HCT116 (cell line): ENCODE results near the gene ELMOD3. TPM values are rescaled to one million over a fixed set of nuclear protein-coding genes. Genes with fewer than 3 reads are reported as not detected.

Experiments used
- ATAC-seq: fragments of 200-7000 bp; cut with Tn5 transposase; 2 replicates; pipeline ENCODE4 v1.9.1; 2020; ENCODE audit warnings: mild to moderate bottlenecking, moderate library complexity
- BruUV-seq: library from RNA; stranded (reverse); fragments of 400-500 nt; replicated peaks from 2 replicates; lab custom pipeline; 2021; lab: Mats Ljungman, UMichigan
- CTCF ChIA-PET: fragments of 300-600 bp; sonication (Branson Sonifier 250); formaldehyde crosslinking; loops from one replicate; lab custom pipeline; 2021; ENCODE audit warnings: antibody characterized with exemption; lab: Charles Lee
- POLR2A ChIA-PET: fragments of 300-600, 350-600 bp; sonication (Branson Sonifier 250); formaldehyde crosslinking; loops from one replicate; lab custom pipeline; 2021; ENCODE audit warnings: antibody characterized with exemption; lab: Charles Lee
- RAD21 ChIA-PET, 2 experiments: fragments of 300-600 bp; sonication (Branson Sonifier 250); formaldehyde crosslinking; loops; one replicate each; lab custom pipeline; 2023; ENCODE audit warnings: low total read pairs in 2 of 2; ENCODE audit not compliant: uncharacterized antibody in 2 of 2, unreplicated experiment in 2 of 2, low non-redundant PET in 1 of 2; lab: Charles Lee
- DNase-seq: peaks from one replicate; pipeline ENCODE4 v3.0.0-alpha.2; 2010; ENCODE audit warnings: low read depth, low spot score
- H2AFZ ChIP-seq: fragments of 200-600 bp; shearing (Covaris generic), sonication (generic); 2 replicates; pipeline ENCODE4 v1.6.1; 2017; ENCODE audit warnings: low read depth, mixed run types, mixed read lengths, antibody characterized with exemption, low read length; ENCODE audit not compliant: poor library complexity, severe bottlenecking
- H3K27ac ChIP-seq: 2 replicates; pipeline ENCODE4 v1.5.1; 2012; ENCODE audit warnings: low read depth, low read length
- H3K27me3 ChIP-seq: fragments of 200-600 bp; sonication (generic); 2 replicates; pipeline ENCODE4 v1.6.1; 2016; ENCODE audit warnings: mixed run types, low read length, mixed read lengths; ENCODE audit not compliant: insufficient read depth
- H3K36me3 ChIP-seq, 2 experiments: fragments of 200-500 bp in 1 of 2; fragments of 200-600 bp in 1 of 2; sonication (Bioruptor generic) in 1 of 2; sonication (generic) in 1 of 2; 2 replicates each; pipeline versions ENCODE4 v1.5.1 to v1.6.1; 2014 to 2016; ENCODE audit warnings: low read length in 2 of 2, inconsistent platforms in 1 of 2, mixed read lengths in 1 of 2, mixed run types in 1 of 2; ENCODE audit not compliant: insufficient read depth in 2 of 2, control insufficient read depth in 1 of 2
- H3K4me1 ChIP-seq, 2 experiments: fragments of 200-600 bp in 1 of 2; sonication (generic) in 1 of 2; 2 replicates each; pipeline versions ENCODE4 v1.5.1 to v1.6.1; 2012 to 2017; ENCODE audit warnings: low read length in 2 of 2, inconsistent platforms in 1 of 2, mild to moderate bottlenecking in 1 of 2, mixed read lengths in 1 of 2, mixed run types in 1 of 2, moderate library complexity in 1 of 2; ENCODE audit not compliant: insufficient read depth in 2 of 2, control insufficient read depth in 1 of 2
- H3K4me2 ChIP-seq: fragments of 200-600 bp; sonication (generic); 2 replicates; pipeline ENCODE4 v1.6.1; 2017; ENCODE audit warnings: mixed run types, low read length, mixed read lengths
- H3K4me3 ChIP-seq, 2 experiments: fragments of 200-600 bp in 1 of 2; sonication (generic) in 1 of 2; replicated peaks in 1 of 2; 2 replicates each; pipeline ENCODE4 v1.5.1; 2011 to 2016; ENCODE audit warnings: low read length in 2 of 2, control low read depth in 1 of 2, low read depth in 1 of 2, mild to moderate bottlenecking in 1 of 2, mixed read lengths in 1 of 2, mixed run types in 1 of 2
- H3K79me2 ChIP-seq: fragments of 200-600 bp; sonication (generic); 2 replicates; pipeline ENCODE4 v1.6.1; 2017; ENCODE audit warnings: mild to moderate bottlenecking, mixed run types, low read length, moderate library complexity, mixed read lengths; ENCODE audit not compliant: insufficient read depth
- H3K9ac ChIP-seq: fragments of 200-600 bp; sonication (generic); 2 replicates; pipeline ENCODE4 v1.6.1; 2016; ENCODE audit warnings: low read length, mixed read lengths
- H3K9me2 ChIP-seq: fragments of 200-600 bp; sonication (generic), shearing (Covaris generic); 2 replicates; pipeline ENCODE4 v1.6.1; 2017; ENCODE audit warnings: mixed run types, mild to moderate bottlenecking, moderate library complexity; ENCODE audit not compliant: insufficient read depth
- H3K9me3 ChIP-seq, 2 experiments: fragments of 200-500 bp in 1 of 2; fragments of 200-600 bp in 1 of 2; sonication (Bioruptor generic) in 1 of 2; sonication (generic) in 1 of 2; 2 replicates each; pipeline ENCODE4 v1.6.1; 2014 to 2017; ENCODE audit warnings: low read length in 2 of 2, mixed read lengths in 2 of 2, inconsistent platforms in 1 of 2, low read depth in 1 of 2, mild to moderate bottlenecking in 1 of 2, mixed run types in 1 of 2, moderate library complexity in 1 of 2; ENCODE audit not compliant: control insufficient read depth in 1 of 2, insufficient read depth in 1 of 2
- H4K20me1 ChIP-seq: fragments of 200-600 bp; sonication (generic), shearing (Covaris generic); 2 replicates; pipeline ENCODE4 v1.6.1; 2017; ENCODE audit warnings: mixed run types, mild to moderate bottlenecking, moderate library complexity; ENCODE audit not compliant: insufficient read depth
- POLR2A ChIP-seq: IDR thresholded peaks from 2 replicates; pipeline ENCODE4 v1.7.0; 2011; ENCODE audit warnings: borderline replicate concordance; ENCODE audit not compliant: insufficient read depth, insufficient read length; ENCODE audit errors: extremely low read depth
- POLR2AphosphoS5 ChIP-seq: IDR thresholded peaks from 2 replicates; pipeline ENCODE4 v1.6.1; 2011; ENCODE audit warnings: mild to moderate bottlenecking, low read depth, low read length, moderate library complexity
- TCF7L2 ChIP-seq: IDR thresholded peaks from 2 replicates; pipeline ENCODE4 v1.7.0; 2011; ENCODE audit warnings: borderline replicate concordance, inconsistent platforms; ENCODE audit not compliant: insufficient read depth, insufficient read length; ENCODE audit errors: extremely low read depth
- YY1 ChIP-seq: IDR thresholded peaks from 2 replicates; pipeline ENCODE4 v1.6.1; 2011; ENCODE audit warnings: low read length, low read depth, moderate library complexity, mild to moderate bottlenecking; ENCODE audit not compliant: insufficient replicate concordance; ENCODE audit errors: extremely low read depth
- ZFX ChIP-seq: fragments of 450-650 bp; IDR thresholded peaks from 2 replicates; pipeline ENCODE4 v1.6.1; 2017
- intact Hi-C: fragments of 100-400 bp; cut with micrococcal nuclease; formaldehyde crosslinking; loops from 2 replicates; pipeline ENCODE4 v1.10.0; 2022
- total RNA-seq: library from RNA; stranded (reverse); gene quantifications from one replicate; pipeline ENCODE4 v1.2.1, GENCODE V29; 2021; ENCODE audit not compliant: unreplicated experiment
- TF ChIP-seq, protein P1 (sequence below), 3 experiments: fragments of 200-600 bp in 1 of 3; sonication (generic) in 1 of 3; IDR thresholded peaks in 2 of 3; conservative IDR thresholded peaks in 1 of 3; 2 replicates each; pipeline ENCODE4 v1.5.1; 2012 to 2017; ENCODE audit warnings: low read depth in 2 of 3, low read length in 2 of 3, antibody characterized with exemption in 1 of 3, borderline replicate concordance in 1 of 3, control low read depth in 1 of 3, mild to moderate bottlenecking in 1 of 3, mixed read lengths in 1 of 3, mixed run types in 1 of 3, moderate library complexity in 1 of 3; ENCODE audit not compliant: insufficient read depth in 1 of 3

The ELMOD3 gene
- total RNA-seq, 1 experiment from 2014 or later = 9.2 TPM

DNA sequence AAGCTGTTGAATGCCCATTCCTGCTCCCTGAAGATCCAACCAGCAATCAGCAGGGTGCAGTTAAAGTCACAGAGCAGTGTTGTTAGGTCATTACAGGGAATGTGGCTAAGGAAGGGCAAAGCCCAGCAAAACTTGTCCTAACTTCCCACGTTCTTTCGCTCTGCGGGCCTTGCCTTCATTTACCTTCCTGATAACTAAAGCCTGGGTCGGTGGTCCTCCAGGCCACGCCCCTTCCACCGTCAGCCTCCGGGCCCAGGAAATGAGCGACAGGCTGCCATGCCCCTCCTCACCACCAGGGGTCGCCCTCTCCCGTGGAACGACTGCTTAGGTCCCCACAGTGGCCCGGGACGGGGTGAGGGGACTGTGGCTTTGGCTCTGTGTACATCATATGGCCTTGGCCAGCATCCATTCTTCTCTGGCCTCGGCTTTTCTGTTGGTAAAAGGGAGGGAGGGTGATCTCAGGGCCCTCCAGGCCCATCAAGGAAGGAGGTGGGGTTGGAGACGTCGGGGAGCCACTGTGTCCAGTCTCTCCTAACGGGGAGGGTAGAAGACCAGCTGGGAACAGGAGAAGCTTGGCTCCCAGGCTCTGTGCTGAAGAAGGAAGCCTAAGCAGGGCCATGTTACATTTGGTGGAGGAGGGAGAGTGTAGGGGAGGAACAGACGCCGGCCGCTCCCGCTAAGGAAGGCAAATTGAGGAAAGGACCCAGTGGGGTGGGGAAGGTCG, 66.1 kb downstream of the ELMOD3 start:
- peaks cover 35 to 43% of the 10 kb centered on the region in 2 experiments; a peak in 3 of 4 replicates for H3K4me1 ChIP-seq
- TF ChIP-seq, protein P1, sequence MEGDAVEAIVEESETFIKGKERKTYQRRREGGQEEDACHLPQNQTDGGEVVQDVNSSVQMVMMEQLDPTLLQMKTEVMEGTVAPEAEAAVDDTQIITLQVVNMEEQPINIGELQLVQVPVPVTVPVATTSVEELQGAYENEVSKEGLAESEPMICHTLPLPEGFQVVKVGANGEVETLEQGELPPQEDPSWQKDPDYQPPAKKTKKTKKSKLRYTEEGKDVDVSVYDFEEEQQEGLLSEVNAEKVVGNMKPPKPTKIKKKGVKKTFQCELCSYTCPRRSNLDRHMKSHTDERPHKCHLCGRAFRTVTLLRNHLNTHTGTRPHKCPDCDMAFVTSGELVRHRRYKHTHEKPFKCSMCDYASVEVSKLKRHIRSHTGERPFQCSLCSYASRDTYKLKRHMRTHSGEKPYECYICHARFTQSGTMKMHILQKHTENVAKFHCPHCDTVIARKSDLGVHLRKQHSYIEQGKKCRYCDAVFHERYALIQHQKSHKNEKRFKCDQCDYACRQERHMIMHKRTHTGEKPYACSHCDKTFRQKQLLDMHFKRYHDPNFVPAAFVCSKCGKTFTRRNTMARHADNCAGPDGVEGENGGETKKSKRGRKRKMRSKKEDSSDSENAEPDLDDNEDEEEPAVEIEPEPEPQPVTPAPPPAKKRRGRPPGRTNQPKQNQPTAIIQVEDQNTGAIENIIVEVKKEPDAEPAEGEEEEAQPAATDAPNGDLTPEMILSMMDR (IDR thresholded peaks at IDR 0.05 in 2 of 3, conservative IDR thresholded peaks at IDR 0.05 in 1 of 3; ENCODE audit: borderline replicate concordance in 1 of 3, insufficient read depth in 1 of 3, low read depth in 2 of 3, low read length in 2 of 3) = peak in 2 of 3 experiments; percentile 92 to 100; a peak in 4 of 6 replicates
- TF ChIP-seq ZFX (no peak), POLR2AphosphoS5 (peak; percentile 31; the same call in 1 of the 2 replicates), POLR2A (no peak), YY1 (peak; percentile 20), TCF7L2 (no peak)
- TF ChIP-seq, all 23 proteins: peak for 3
- ATAC-seq = peak; percentile 75
- Histone ChIP-seq H4K20me1 (no peaks in the 10 kb centered on the region), H3K9me2 (no peaks in the 10 kb centered on the region), H3K4me2 (peak overlapping the region; percentile 63), H3K9ac (0 out of 2 replicates have a peak overlapping the region, but pooled peaks have one; percentile 17), H2AFZ (peak overlapping the region; percentile 19), H3K79me2 (no peaks in the 10 kb centered on the region), H3K27me3 (no peaks in the 10 kb centered on the region), H3K9me3 (no peaks in the 10 kb centered on the region), H3K4me3 (no peak overlapping the region), H3K36me3 (no peaks in the 10 kb centered on the region), H3K27ac (peak overlapping the region; percentile 88)
- DNase-seq = no peak
- intact Hi-C loops = loop anchor here (1.0 to 2.0 kb wide), 3 partner anchors 78 to 132 kb away; partner anchors contain the start of gene MAT2A
- no TSS peak for BruUV-seq
- ChIA-PET CTCF (interaction anchor here (0.7 to 4.8 kb wide), 5 partner anchors 9 to 129 kb away, joined by 3 to 118 read pairs (median 6); partner anchors contain the start of gene MAT2A), RAD21 (interaction anchor here (0.7 to 4.0 kb wide), 7 partner anchors 79 to 217 kb away, joined by 3 to 25 read pairs (median 4); partner anchors contain the start of gene MAT2A (in 1 of the 2)), POLR2A (interaction anchor here (1.1 to 15.9 kb wide), 4 partner anchors 35 to 182 kb away, joined by 3 to 236 read pairs (median 5); partner anchors contain the start of genes GGCX, MAT2A and TMEM150A)
